HFFc6 (cell line): Measurements from ENCODE around the gene CCDC88B. TPM values are rescaled to one million over a fixed set of nuclear protein-coding genes. Genes with fewer than 3 reads are reported as not detected.

Source experiments
- DNase-seq: peaks from one replicate; pipeline ENCODE4 v3.0.0-alpha.2; 2018
- H3K27ac Mint-ChIP-seq: 2 replicates; pipeline ENCODE4 v1.8.0; 2020; ENCODE audit warnings: mild to moderate bottlenecking, mixed read lengths
- H3K27me3 Mint-ChIP-seq: 2 replicates; pipeline ENCODE4 v1.8.0; 2021; ENCODE audit warnings: mild to moderate bottlenecking, moderate library complexity, mixed read lengths; ENCODE audit not compliant: insufficient read depth
- H3K36me3 Mint-ChIP-seq: 2 replicates; pipeline ENCODE4 v1.8.0; 2021; ENCODE audit warnings: low read depth, mixed read lengths
- H3K4me1 Mint-ChIP-seq: 2 replicates; pipeline ENCODE4 v1.8.0; 2020; ENCODE audit warnings: low read depth, mixed read lengths
- H3K4me3 Mint-ChIP-seq: 2 replicates; pipeline ENCODE4 v1.8.0; 2020; ENCODE audit warnings: mild to moderate bottlenecking, moderate library complexity, mixed read lengths
- H3K9me3 Mint-ChIP-seq: 2 replicates; pipeline ENCODE4 v1.8.0; 2020; ENCODE audit warnings: mild to moderate bottlenecking, mixed read lengths
- total RNA-seq, 6 experiments: library from RNA; stranded (reverse); fragmentation: NEBNext Ultra II Directional; extraction: Animal tissue kit (Norgen Biotek cat#: 25700); gene quantifications; 2 replicates in 1 of 6; 3 replicates in 5 of 6; pipeline ENCODE4 v1.2.3, GENCODE V29; 2021
- TF ChIP-seq, protein P1 (sequence below): fragments of 200-600 bp; sonication (generic); IDR thresholded peaks from 2 replicates; pipeline ENCODE4 v1.5.0; 2021; ENCODE audit warnings: antibody characterized with exemption, mild to moderate bottlenecking

Gene CCDC88B
- total RNA-seq, 6 experiments from 2014 or later: 0.45 to 1.9 (median 1.7) TPM

DNA sequence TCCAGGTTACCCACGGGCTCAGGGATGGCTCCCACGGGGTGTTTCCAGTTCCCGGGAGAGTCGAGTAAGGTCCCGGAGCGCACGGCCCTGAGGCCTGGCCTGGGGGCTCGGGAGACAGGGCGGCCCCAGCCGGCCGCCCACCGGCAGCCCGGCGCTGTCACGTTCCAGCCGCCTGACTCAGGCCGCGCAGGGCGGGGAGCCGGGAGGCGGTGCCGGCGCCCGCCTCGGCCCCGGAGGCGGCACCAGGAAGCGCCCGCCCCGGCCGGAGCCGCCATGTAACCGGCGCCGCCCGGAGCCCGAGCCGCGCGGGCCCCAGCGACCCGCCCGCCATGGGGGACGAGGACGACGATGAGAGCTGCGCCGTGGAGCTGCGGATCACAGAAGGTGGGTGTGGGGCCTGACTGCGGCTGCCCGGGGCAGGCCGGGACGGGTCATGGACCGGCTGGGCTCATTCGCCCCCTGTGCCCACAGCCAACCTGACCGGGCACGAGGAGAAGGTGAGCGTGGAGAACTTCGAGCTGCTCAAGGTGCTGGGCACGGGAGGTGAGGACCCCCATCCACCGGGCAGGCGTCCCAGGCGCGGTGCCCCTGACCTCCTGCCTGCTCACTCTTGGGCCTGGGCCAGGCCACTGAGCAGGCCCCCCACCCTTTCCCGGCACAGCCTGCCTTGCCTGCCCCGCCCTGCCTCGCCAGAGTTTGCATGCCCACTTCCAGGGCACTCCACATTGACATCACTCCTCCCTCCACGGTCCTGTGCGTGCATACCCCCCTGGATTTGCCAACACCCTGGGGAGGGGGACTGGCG is 19.1 kb downstream of the CCDC88B start, which contains the start of gene RPS6KA4:
Gene RPS6KA4 (plus strand): TSS at position 256 of the 805 bp plus-strand sequence. CDS start 74 bp downstream, at position 330.
- Mint-ChIP-seq H3K27ac (peak within 1 kb of the TSS; percentile 88), H3K36me3 (peaks cover 11% of the 10 kb centered on the region), H3K4me1 (peaks cover 29% of the 10 kb centered on the region), H3K27me3 (peaks cover 2% of the 10 kb centered on the region; the same call in 1 of the 2 replicates), H3K4me3 (peak within 1 kb of the TSS; percentile 92), H3K9me3 (no peaks in the 10 kb centered on the region)
- TF ChIP-seq, protein P1, sequence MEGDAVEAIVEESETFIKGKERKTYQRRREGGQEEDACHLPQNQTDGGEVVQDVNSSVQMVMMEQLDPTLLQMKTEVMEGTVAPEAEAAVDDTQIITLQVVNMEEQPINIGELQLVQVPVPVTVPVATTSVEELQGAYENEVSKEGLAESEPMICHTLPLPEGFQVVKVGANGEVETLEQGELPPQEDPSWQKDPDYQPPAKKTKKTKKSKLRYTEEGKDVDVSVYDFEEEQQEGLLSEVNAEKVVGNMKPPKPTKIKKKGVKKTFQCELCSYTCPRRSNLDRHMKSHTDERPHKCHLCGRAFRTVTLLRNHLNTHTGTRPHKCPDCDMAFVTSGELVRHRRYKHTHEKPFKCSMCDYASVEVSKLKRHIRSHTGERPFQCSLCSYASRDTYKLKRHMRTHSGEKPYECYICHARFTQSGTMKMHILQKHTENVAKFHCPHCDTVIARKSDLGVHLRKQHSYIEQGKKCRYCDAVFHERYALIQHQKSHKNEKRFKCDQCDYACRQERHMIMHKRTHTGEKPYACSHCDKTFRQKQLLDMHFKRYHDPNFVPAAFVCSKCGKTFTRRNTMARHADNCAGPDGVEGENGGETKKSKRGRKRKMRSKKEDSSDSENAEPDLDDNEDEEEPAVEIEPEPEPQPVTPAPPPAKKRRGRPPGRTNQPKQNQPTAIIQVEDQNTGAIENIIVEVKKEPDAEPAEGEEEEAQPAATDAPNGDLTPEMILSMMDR: no peak
- peak; percentile 45 for DNase-seq

DNA sequence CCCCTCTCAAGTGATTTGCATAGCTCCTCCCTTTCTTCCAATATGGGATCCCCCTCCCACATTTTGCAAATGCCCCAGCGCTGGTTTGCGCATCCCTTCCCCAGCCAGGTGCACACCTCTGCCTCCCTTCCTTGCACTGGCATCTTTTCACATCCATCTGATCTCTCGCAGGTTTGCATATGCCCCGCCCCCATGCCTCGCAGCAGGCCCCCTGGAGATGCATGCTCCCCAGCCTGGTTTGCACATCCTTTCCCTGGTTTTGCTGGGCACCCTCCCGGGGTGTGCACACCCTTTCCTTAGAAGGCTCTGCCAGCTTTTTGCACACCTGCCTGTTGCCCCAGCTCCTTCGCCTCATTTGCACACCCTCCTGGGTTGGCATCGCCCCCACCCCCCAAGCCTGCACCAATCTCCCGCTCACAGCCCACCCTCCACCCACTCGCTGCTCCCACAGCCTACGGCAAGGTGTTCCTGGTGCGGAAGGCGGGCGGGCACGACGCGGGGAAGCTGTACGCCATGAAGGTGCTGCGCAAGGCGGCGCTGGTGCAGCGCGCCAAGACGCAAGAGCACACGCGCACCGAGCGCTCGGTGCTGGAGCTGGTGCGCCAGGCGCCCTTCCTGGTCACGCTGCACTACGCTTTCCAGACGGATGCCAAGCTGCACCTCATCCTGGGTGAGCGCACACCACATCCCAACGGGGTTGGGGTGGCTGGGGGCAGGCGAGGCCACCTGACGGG is 19.9 kb downstream of the CCDC88B start:
- peaks cover 15% of the 10 kb centered on the region for H3K36me3 Mint-ChIP-seq
- H3K27ac Mint-ChIP-seq: peak overlapping the region; percentile 70
- peaks cover 33% of the 10 kb centered on the region for H3K4me1 Mint-ChIP-seq
- TF ChIP-seq, protein P1: no peak
- no peak for DNase-seq
- peaks cover 2% of the 10 kb centered on the region; the same call in 1 of the 2 replicates for H3K27me3 Mint-ChIP-seq
- no peaks in the 10 kb centered on the region for H3K9me3 Mint-ChIP-seq
- peak overlapping the region; percentile 92 for H3K4me3 Mint-ChIP-seq

DNA sequence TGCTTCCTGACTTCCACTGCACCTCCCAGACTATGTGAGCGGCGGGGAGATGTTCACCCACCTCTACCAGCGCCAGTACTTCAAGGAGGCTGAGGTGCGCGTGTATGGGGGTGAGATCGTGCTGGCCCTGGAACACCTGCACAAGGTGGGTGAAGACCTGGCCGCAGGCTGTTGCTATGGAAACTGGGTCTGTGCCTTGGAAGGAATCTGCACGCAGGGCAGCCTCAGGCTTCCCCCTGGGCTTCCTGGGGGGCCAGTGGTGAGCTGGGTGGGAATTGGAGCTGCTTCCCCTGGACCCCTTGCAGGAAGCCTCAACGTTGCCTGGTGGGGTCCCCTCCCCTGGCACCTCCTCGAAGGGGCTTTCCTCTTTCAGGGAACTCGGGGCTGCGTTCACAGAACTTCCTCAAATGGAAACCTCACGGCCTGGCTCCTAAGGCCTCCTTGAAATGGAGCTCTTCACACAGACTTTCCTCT is 20.5 kb downstream of the CCDC88B start:
- H3K4me1 Mint-ChIP-seq: peaks cover 30% of the 10 kb centered on the region
- no peak for DNase-seq
- H3K27ac Mint-ChIP-seq: no peak overlapping the region
- peak overlapping the region; percentile 92 for H3K4me3 Mint-ChIP-seq
- TF ChIP-seq, protein P1: no peak
- H3K36me3 Mint-ChIP-seq: peaks cover 15% of the 10 kb centered on the region
- no peaks in the 10 kb centered on the region for H3K9me3 Mint-ChIP-seq
- H3K27me3 Mint-ChIP-seq: peaks cover 2% of the 10 kb centered on the region; the same call in 1 of the 2 replicates

DNA sequence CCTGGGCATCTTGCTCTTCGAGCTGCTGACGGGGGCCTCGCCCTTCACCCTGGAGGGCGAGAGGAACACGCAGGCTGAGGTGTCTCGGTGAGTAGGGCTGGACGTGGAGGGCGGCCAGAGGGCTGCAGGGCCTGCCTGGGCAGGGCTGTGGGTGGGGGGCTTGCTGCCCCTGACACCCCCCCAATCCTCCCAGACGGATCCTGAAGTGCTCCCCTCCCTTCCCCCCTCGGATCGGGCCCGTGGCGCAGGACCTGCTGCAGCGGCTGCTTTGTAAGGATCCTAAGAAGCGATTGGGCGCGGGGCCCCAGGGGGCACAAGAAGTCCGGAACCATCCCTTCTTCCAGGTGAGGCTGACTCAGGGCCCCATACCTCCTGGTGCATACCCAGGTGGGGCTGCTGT is 21.7 kb downstream of the CCDC88B start:
- H3K27ac Mint-ChIP-seq: no peak overlapping the region
- H3K27me3 Mint-ChIP-seq: peaks cover 2% of the 10 kb centered on the region; the same call in 1 of the 2 replicates
- no peak overlapping the region for H3K4me3 Mint-ChIP-seq
- DNase-seq: no peak
- H3K4me1 Mint-ChIP-seq: peaks cover 28% of the 10 kb centered on the region
- TF ChIP-seq, protein P1: no peak
- peaks cover 20% of the 10 kb centered on the region for H3K36me3 Mint-ChIP-seq
- no peaks in the 10 kb centered on the region for H3K9me3 Mint-ChIP-seq

DNA sequence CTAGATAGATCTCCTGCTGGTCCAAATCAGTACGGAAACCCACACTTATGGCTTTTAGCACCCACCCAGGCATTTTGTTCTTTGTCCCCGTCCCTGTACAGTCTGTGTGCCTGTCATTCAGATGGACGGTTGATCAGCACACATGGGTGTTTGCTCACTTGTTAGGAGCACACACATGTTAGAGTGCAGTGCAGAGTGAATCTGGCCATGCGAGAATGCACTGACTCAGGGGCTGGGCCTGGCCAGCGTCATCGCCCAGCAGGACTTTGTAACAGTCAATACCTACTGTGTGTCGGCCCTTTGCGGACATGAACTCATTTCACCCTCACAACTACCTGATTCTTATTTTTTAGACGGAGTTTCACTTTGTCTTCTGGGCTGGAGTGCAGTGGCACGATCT is 22.3 kb downstream of the CCDC88B start:
- Mint-ChIP-seq H3K4me1 (peaks cover 29% of the 10 kb centered on the region), H3K4me3 (no peak overlapping the region), H3K9me3 (no peaks in the 10 kb centered on the region), H3K36me3 (peaks cover 24% of the 10 kb centered on the region), H3K27me3 (peaks cover 2% of the 10 kb centered on the region; the same call in 1 of the 2 replicates), H3K27ac (no peak overlapping the region)
- TF ChIP-seq, protein P1: no peak
- no peak for DNase-seq
